Measurements from ENCODE around the gene GPX2.
A peak's percentile ranks its signal among the peaks of the same experiment; 100 is the strongest.

Gene GPX2

DNA sequence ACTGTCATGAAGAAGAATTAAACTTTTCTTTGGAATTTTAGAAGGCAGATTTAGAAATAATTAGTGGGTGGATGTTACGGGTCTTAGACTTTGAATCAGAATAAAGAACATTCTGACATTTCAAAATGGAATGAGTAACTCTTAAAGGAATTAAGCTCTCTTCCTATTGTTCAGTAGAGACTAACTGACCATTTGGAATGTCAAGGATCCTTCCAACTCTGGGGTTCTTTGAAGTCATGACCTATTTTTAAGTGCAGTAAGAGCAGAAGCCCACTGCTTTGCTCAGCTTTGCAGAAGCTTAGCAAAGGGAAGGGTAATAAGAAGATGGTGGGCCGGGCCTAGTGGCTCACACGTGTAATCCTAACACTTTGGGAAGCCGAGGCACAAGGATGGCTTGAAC lies 24.3 kb downstream of the GPX2 start:
- Histone ChIP-seq H3K9me3 (ENCODE audit: low read length) (no peaks in the 10 kb centered on the region), H3F3A (ENCODE audit: insufficient read depth, low read length) (no peaks in the 10 kb centered on the region), H3K79me2 (ENCODE audit: insufficient read depth, low read length) (peaks cover 64% of the 10 kb centered on the region), H3K36me3 (ENCODE audit: insufficient read depth, low read length) (peaks cover 34% of the 10 kb centered on the region), H3K4me1 (ENCODE audit: insufficient read depth, low read length, severe bottlenecking) (peaks cover 19% of the 10 kb centered on the region), H3K9me2 (ENCODE audit: low read depth, low read length) (no peaks in the 10 kb centered on the region), H3K4me3 (ENCODE audit: low read depth, low read length, poor library complexity, severe bottlenecking) (no peak overlapping the region), H3K4me2 (ENCODE audit: low read length) (no peak overlapping the region), H3K27me3 (ENCODE audit: insufficient read depth, low read length) (no peaks in the 10 kb centered on the region), H4K20me1 (ENCODE audit: insufficient read depth, low read length) (no peaks in the 10 kb centered on the region), H3K27ac (ENCODE audit: low read depth, low read length, poor library complexity, severe bottlenecking) (no peak overlapping the region), H3K9ac (ENCODE audit: low read length) (no peak overlapping the region), H2AFZ (ENCODE audit: low read length) (no peak overlapping the region)
- TF ChIP-seq EZH2 (IDR thresholded peaks at IDR 0.05; ENCODE audit: borderline replicate concordance, low read length): no peak
- TF ChIP-seq, protein P1, sequence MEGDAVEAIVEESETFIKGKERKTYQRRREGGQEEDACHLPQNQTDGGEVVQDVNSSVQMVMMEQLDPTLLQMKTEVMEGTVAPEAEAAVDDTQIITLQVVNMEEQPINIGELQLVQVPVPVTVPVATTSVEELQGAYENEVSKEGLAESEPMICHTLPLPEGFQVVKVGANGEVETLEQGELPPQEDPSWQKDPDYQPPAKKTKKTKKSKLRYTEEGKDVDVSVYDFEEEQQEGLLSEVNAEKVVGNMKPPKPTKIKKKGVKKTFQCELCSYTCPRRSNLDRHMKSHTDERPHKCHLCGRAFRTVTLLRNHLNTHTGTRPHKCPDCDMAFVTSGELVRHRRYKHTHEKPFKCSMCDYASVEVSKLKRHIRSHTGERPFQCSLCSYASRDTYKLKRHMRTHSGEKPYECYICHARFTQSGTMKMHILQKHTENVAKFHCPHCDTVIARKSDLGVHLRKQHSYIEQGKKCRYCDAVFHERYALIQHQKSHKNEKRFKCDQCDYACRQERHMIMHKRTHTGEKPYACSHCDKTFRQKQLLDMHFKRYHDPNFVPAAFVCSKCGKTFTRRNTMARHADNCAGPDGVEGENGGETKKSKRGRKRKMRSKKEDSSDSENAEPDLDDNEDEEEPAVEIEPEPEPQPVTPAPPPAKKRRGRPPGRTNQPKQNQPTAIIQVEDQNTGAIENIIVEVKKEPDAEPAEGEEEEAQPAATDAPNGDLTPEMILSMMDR (IDR thresholded peaks at IDR 0.05; ENCODE audit: low read length): no peak

DNA sequence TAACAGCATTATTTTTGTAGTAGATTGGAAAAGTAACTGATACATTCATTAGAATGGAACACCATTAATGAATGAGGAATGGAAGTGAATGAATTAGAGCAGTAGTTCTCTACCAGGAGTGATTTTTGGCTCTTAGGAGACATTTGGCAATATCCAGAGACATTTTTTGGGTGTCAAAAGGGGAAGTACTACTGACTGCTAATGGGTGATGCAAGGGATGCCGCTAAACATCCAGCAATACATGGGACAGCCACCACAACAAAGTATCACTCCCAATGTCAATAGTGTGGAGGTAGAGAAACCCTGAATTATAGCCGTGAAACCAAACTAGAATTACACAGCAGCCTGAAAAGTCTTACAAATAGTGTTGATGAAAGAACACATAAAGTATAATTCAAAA lies 26.7 kb downstream of the GPX2 start:
- Histone ChIP-seq H3K27me3 (ENCODE audit: insufficient read depth, low read length) (no peaks in the 10 kb centered on the region), H3K9me2 (ENCODE audit: low read depth, low read length) (no peaks in the 10 kb centered on the region), H3F3A (ENCODE audit: insufficient read depth, low read length) (no peaks in the 10 kb centered on the region), H3K27ac (ENCODE audit: low read depth, low read length, poor library complexity, severe bottlenecking) (no peak overlapping the region), H3K4me2 (ENCODE audit: low read length) (peak overlapping the region; percentile 76), H3K4me1 (ENCODE audit: insufficient read depth, low read length, severe bottlenecking) (peaks cover 19% of the 10 kb centered on the region), H4K20me1 (ENCODE audit: insufficient read depth, low read length) (no peaks in the 10 kb centered on the region), H2AFZ (ENCODE audit: low read length) (no peak overlapping the region), H3K9me3 (ENCODE audit: low read length) (no peaks in the 10 kb centered on the region), H3K9ac (ENCODE audit: low read length) (no peak overlapping the region), H3K36me3 (ENCODE audit: insufficient read depth, low read length) (peaks cover 33% of the 10 kb centered on the region), H3K79me2 (ENCODE audit: insufficient read depth, low read length) (peaks cover 54% of the 10 kb centered on the region), H3K4me3 (ENCODE audit: low read depth, low read length, poor library complexity, severe bottlenecking) (peak overlapping the region; percentile 91)
- TF ChIP-seq, protein P1 (IDR thresholded peaks at IDR 0.05; ENCODE audit: low read length): no peak
- no peak for TF ChIP-seq EZH2 (IDR thresholded peaks at IDR 0.05; ENCODE audit: borderline replicate concordance, low read length)

DNA sequence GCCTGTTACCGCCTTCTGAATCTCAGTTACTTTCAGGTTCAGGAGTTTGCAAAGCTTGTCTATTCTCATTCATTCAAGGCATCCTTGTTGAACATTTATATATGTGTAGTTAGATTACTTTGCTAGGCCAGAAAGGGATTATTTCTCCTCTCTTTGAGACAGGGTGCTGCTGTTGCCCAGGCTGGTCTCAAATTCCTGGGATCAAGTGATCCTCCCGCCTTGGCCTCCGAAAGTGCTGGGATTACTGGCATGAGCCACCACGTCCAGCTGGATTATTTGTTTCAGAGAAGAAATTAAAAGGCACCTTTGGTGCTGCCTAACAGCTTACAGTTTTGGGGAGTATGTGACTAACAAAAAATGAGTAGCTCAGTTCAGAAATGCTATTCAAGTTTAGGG lies 27.5 kb downstream of the GPX2 start:
- H3K9me2 ChIP-seq (ENCODE audit: low read depth, low read length): no peaks in the 10 kb centered on the region
- TF ChIP-seq, protein P1 (IDR thresholded peaks at IDR 0.05; ENCODE audit: low read length): no peak
- TF ChIP-seq EZH2 (IDR thresholded peaks at IDR 0.05; ENCODE audit: borderline replicate concordance, low read length): no peak
- H3K36me3 ChIP-seq (ENCODE audit: insufficient read depth, low read length): peaks cover 27% of the 10 kb centered on the region
- peak overlapping the region; percentile 63 for H3K27ac ChIP-seq (ENCODE audit: low read depth, low read length, poor library complexity, severe bottlenecking)
- H3K4me3 ChIP-seq (ENCODE audit: low read depth, low read length, poor library complexity, severe bottlenecking): peak overlapping the region; percentile 91
- no peaks in the 10 kb centered on the region for H3F3A ChIP-seq (ENCODE audit: insufficient read depth, low read length)
- peaks cover 19% of the 10 kb centered on the region for H3K4me1 ChIP-seq (ENCODE audit: insufficient read depth, low read length, severe bottlenecking)
- H3K27me3 ChIP-seq (ENCODE audit: insufficient read depth, low read length): no peaks in the 10 kb centered on the region
- peak overlapping the region; percentile 76 for H3K4me2 ChIP-seq (ENCODE audit: low read length)
- H3K79me2 ChIP-seq (ENCODE audit: insufficient read depth, low read length): peaks cover 50% of the 10 kb centered on the region
- H4K20me1 ChIP-seq (ENCODE audit: insufficient read depth, low read length): no peaks in the 10 kb centered on the region
- H3K9ac ChIP-seq (ENCODE audit: low read length): peak overlapping the region; percentile 96
- no peaks in the 10 kb centered on the region for H3K9me3 ChIP-seq (ENCODE audit: low read length)
- H2AFZ ChIP-seq (ENCODE audit: low read length): no peak overlapping the region

Data from OCI-LY1 (cell line).